Prostate gland (tissue), 2 donors: ENCODE data around the gene SLC30A10.

Source experiments
- CTCF ChIP-seq, 4 experiments: fragments of 200-600 bp in 2 of 4; fragments of 450-650 bp in 2 of 4; sonication (generic) in 2 of 4; IDR thresholded peaks; 1 replicate in 3 of 4; 2 replicates in 1 of 4; pipeline ENCODE4 v1.5.1; 2016 to 2019; ENCODE audit warnings: antibody characterized with exemption in 4 of 4, mild to moderate bottlenecking in 2 of 4, moderate library complexity in 2 of 4
- POLR2A ChIP-seq: fragments of 450-650 bp; IDR thresholded peaks from one replicate; pipeline ENCODE4 v1.6.1; 2016; ENCODE audit warnings: antibody characterized with exemption, mild to moderate bottlenecking
- POLR2AphosphoS5 ChIP-seq: sonication (generic); formaldehyde crosslinking; IDR thresholded peaks from one replicate; pipeline ENCODE4 v1.6.1; 2017; ENCODE audit warnings: antibody characterized with exemption

- TF ChIP-seq POLR2A (no peak), CTCF (IDR thresholded peaks at IDR 0.05) (no peak), POLR2AphosphoS5 (no peak)
Observed at GRCh38 chr1:219954736-219955421, 26.5 kb upstream of the SLC30A10 start.
